ENCODE results near the gene ELOVL3. TPM values are rescaled to one million over a fixed set of nuclear protein-coding genes. Genes with fewer than 3 reads are reported as not detected.
"Not testable (repeated sequence)": the region's sequence is repeated elsewhere in the genome, so short reads cannot be mapped to it uniquely, and the experiment has no call there.

The ELOVL3 gene
- total and polyA plus RNA-seq, 2 experiments from 2014 or later: 0.10 TPM; not detected in 1

DNA sequence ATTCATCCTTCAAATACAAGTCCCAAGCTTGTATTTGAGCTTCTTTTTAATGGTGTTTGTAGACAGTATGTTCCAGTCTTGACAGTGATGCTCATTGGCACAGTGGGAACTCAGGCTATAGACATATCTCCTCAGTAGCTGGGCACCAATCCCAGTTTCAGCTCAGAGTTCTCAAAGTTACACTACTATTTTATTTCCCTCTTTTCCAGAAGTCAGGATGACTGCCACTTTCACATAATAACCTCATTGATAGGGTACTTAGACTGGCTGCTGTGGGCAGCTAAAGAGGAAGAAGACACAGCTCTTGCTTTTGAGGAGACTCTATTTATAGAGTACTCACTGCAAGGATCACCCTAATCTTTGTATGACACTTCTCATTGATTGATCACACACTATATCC, 21.6 kb downstream of the ELOVL3 start:
- TF ChIP-seq, protein P1, sequence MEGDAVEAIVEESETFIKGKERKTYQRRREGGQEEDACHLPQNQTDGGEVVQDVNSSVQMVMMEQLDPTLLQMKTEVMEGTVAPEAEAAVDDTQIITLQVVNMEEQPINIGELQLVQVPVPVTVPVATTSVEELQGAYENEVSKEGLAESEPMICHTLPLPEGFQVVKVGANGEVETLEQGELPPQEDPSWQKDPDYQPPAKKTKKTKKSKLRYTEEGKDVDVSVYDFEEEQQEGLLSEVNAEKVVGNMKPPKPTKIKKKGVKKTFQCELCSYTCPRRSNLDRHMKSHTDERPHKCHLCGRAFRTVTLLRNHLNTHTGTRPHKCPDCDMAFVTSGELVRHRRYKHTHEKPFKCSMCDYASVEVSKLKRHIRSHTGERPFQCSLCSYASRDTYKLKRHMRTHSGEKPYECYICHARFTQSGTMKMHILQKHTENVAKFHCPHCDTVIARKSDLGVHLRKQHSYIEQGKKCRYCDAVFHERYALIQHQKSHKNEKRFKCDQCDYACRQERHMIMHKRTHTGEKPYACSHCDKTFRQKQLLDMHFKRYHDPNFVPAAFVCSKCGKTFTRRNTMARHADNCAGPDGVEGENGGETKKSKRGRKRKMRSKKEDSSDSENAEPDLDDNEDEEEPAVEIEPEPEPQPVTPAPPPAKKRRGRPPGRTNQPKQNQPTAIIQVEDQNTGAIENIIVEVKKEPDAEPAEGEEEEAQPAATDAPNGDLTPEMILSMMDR (IDR thresholded peaks at IDR 0.05; ENCODE audit: low read depth, low read length): no peak
- no peak for DNase-seq (ENCODE audit: low read depth in 1 of 2, low spot score in 1 of 2)
- Histone ChIP-seq H3K27me3 (peaks cover 3% of the 10 kb centered on the region), H3K4me1 (ENCODE audit: low read depth) (peaks cover 24% of the 10 kb centered on the region), H3K36me3 (no peaks in the 10 kb centered on the region), H3K4me3 (peak overlapping the region; percentile 58), H3K27ac (peak overlapping the region; percentile 81), H3K9me3 (ENCODE audit: low read depth) (no peaks in the 10 kb centered on the region)

DNA sequence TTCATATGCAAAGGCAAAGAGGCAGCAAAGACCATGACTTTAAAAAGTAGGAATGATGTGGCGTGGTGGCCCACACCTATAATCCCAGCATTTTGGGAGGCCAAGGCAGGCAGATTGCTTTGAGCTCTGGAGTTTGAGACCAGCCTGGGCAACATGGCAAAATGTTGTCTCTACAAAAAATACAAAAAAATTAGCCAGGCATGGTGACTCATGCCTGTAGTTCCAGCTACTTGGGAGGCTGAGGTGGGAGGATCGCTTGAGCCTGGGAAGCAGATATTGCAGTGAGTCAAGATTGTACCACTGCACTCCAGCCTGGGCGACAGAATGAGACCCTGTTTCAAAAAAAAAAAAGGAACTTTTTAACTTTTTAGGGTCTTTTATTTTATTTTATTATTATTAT, 26.4 kb downstream of the ELOVL3 start:
- not testable (repeated sequence) for H3K27ac ChIP-seq; H3K9me3 ChIP-seq (ENCODE audit: low read depth); H3K4me3 ChIP-seq; H3K36me3 ChIP-seq; H3K4me1 ChIP-seq (ENCODE audit: low read depth); H3K27me3 ChIP-seq
- DNase-seq (ENCODE audit: low read depth in 1 of 2, low spot score in 1 of 2): peak in 1 of 2 donors; percentile 48

DNA sequence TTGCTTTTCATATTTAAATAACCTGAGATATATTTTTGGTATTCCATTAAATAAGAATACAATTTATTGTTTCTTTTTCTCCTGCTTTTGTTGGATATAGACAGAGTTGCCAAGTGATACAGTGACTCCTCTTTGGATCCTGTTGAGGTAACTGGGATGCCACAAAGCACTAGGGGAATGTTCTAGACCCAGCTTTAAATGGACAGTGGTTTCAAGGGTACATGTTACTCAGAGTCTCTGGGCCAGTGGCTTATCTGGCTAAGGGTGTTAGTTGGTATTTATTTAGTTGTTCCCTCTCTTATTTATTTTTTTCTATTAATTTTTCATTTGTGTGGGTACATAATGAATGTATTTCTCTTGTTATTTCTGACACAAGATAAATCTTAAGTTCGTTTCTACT, 28.3 kb downstream of the ELOVL3 start:
- Histone ChIP-seq H3K4me3 (no peak overlapping the region), H3K4me1 (ENCODE audit: low read depth) (no peaks in the 10 kb centered on the region), H3K27ac (no peak overlapping the region), H3K9me3 (ENCODE audit: low read depth) (no peaks in the 10 kb centered on the region), H3K27me3 (no peaks in the 10 kb centered on the region), H3K36me3 (peaks cover 7% of the 10 kb centered on the region)
- TF ChIP-seq, protein P1 (IDR thresholded peaks at IDR 0.05; ENCODE audit: low read depth, low read length): no peak
- no peak for DNase-seq (ENCODE audit: low read depth in 1 of 2, low spot score in 1 of 2)

DNA sequence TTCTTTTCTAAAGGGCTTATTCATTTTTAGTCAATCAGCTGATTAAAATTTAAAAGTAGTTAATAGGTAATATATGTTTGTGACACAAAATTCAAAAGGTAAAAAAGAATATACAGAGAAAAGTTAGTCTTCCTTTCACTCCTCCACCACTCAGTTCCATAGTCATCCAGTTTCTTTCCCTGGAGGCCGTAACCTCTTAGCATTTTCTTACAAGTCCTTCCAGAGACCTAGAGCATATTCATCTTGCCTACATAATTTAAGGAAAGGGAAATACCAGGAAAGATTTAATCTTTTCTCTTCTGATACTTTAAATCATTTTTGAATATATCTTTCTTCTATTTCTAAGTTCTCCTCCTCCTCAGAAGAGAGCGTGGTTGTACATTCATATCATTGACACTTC, 29.3 kb downstream of the ELOVL3 start:
- TF ChIP-seq, protein P1 (IDR thresholded peaks at IDR 0.05; ENCODE audit: low read depth, low read length): no peak
- Histone ChIP-seq H3K27me3 (no peaks in the 10 kb centered on the region), H3K36me3 (peaks cover 13% of the 10 kb centered on the region), H3K27ac (peak overlapping the region; percentile 36), H3K4me1 (ENCODE audit: low read depth) (no peaks in the 10 kb centered on the region), H3K4me3 (no peak overlapping the region), H3K9me3 (ENCODE audit: low read depth) (no peaks in the 10 kb centered on the region)
- DNase-seq (ENCODE audit: low read depth in 1 of 2, low spot score in 1 of 2): no peak

DNA sequence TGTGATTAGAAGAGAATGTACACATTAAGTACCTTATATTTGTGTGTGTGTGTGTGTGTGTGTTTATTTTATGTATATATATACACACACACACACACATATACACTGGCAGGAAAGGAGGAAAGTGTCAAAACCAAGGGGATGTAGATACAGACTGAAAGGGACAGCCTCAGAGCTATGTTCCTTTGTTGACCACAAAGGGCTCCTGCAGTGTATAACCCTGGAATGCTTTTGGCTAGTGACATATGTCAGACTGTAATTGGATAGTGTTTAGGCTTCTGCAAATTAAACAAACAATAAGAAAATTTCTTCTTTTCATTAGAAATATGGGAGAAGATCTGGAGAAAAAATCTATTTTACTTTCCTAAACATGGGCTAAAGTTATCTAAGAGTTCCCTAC, 35.1 kb downstream of the ELOVL3 start:
- Histone ChIP-seq H3K36me3 (peaks cover 29% of the 10 kb centered on the region), H3K27ac (peak overlapping the region; percentile 21), H3K9me3 (ENCODE audit: low read depth) (no peaks in the 10 kb centered on the region), H3K4me1 (ENCODE audit: low read depth) (no peaks in the 10 kb centered on the region), H3K27me3 (no peaks in the 10 kb centered on the region), H3K4me3 (no peak overlapping the region)
- TF ChIP-seq, protein P1 (IDR thresholded peaks at IDR 0.05; ENCODE audit: low read depth, low read length): no peak
- no peak for DNase-seq (ENCODE audit: low read depth in 1 of 2, low spot score in 1 of 2)

DNA sequence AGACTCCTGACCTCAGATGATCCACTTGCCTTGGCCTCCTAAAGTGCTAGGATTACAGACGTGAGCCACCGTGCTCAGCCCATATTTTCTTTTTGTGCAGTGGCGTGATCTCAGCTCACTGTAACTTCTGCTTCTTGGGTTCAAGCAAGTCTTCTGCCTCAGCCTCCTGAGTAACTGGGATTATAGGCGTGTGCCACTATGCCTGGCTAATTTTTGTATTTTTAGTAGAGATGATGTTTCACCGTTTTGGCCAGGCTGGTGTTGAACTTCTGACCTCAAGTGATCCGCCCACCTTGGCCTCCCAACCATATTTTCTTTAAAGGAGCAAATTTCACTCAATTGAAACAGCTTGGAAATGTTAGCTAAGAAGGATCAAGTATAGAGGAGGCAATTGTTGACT, 35.7 kb downstream of the ELOVL3 start:
- H3K4me1 ChIP-seq (ENCODE audit: low read depth): no peaks in the 10 kb centered on the region

More for the DNA sequence above, 35.7 kb downstream of the ELOVL3 start:
- H3K27ac ChIP-seq: no peak overlapping the region
- H3K9me3 ChIP-seq (ENCODE audit: low read depth): no peaks in the 10 kb centered on the region
- no peak overlapping the region for H3K4me3 ChIP-seq
- peaks cover 29% of the 10 kb centered on the region for H3K36me3 ChIP-seq
- no peaks in the 10 kb centered on the region for H3K27me3 ChIP-seq
- TF ChIP-seq, protein P1 (IDR thresholded peaks at IDR 0.05; ENCODE audit: low read depth, low read length): no peak
- DNase-seq (ENCODE audit: low read depth in 1 of 2, low spot score in 1 of 2): no peak

Measured in cardiac muscle cell (in vitro differentiated cells and primary cell).